Measurements from ENCODE around the gene FGF16. TPM values are rescaled to one million over a fixed set of nuclear protein-coding genes. Genes with fewer than 3 reads are reported as not detected.

The FGF16 gene
- under 0.01 and 0.09 TPM in 2 replicates for total RNA-seq

GRCh38 chrX:77446908-77447652, at the start of gene FGF16:
Gene FGF16 (plus strand): TSS chrX:77447389. CDS start chrX:77447675, 286 bp downstream.

Measured in smooth muscle cell of bladder (primary cell).